HG03175 (cell line): ENCODE data around the gene CHST5.
"Not testable (repeated sequence)": the region's sequence is repeated elsewhere in the genome, so short reads cannot be mapped to it uniquely, and the experiment has no call there.

Experiments used
- ATAC-seq: cut with Tn5 transposase; IDR thresholded peaks from one replicate; pipeline ENCODE4 v1.9.1; 2021; ENCODE audit warnings: mild to moderate bottlenecking, moderate library complexity; ENCODE audit not compliant: unreplicated experiment

CHST5 gene

GRCh38 chr16:75514296-75514695 lies 21.6 kb downstream of the CHST5 start:
- ATAC-seq, result no peak

- no peak for ATAC-seq
Measured at GRCh38 chr16:75506574-75506973, 29.3 kb downstream of the CHST5 start.

GRCh38 chr16:75506107-75506506 lies 29.8 kb downstream of the CHST5 start:
- no peak for ATAC-seq

- no peak for ATAC-seq
Measured at GRCh38 chr16:75503801-75504200, 32.1 kb downstream of the CHST5 start.

- ATAC-seq, result no peak
Measured at GRCh38 chr16:75502916-75503605, 32.8 kb downstream of the CHST5 start.

GRCh38 chr16:75501820-75502219 lies 34.1 kb downstream of the CHST5 start:
- not testable (repeated sequence) for ATAC-seq

GRCh38 chr16:75501359-75501758 lies 34.5 kb downstream of the CHST5 start:
- ATAC-seq, result no peak

- ATAC-seq, result not testable (repeated sequence)
Measured at GRCh38 chr16:75498605-75499322, 37.1 kb downstream of the CHST5 start.

GRCh38 chr16:75497558-75497957 lies 38.4 kb downstream of the CHST5 start:
- no peak for ATAC-seq

- ATAC-seq, result peak; percentile 63
Measured at GRCh38 chr16:75495076-75495674, 40.7 kb downstream of the CHST5 start, which contains the start of gene CHST6. TSS of gene CHST6 (minus strand) at chr16:75495441. CDS start at chr16:75479828, 15,613 bp downstream.

GRCh38 chr16:75494661-75495075 lies 41.2 kb downstream of the CHST5 start:
- no peak for ATAC-seq

GRCh38 chr16:75494184-75494583 lies 41.7 kb downstream of the CHST5 start:
- no peak for ATAC-seq

GRCh38 chr16:75491876-75492275 lies 44.0 kb downstream of the CHST5 start:
- ATAC-seq, result no peak

GRCh38 chr16:75488322-75488721 lies 47.6 kb downstream of the CHST5 start:
- no peak for ATAC-seq

- ATAC-seq, result peak; percentile 52
Measured at GRCh38 chr16:75486676-75487313, 49.1 kb downstream of the CHST5 start.

- ATAC-seq, result no peak
Measured at GRCh38 chr16:75486014-75486675, 49.8 kb downstream of the CHST5 start.

- ATAC-seq, result peak; percentile 52
Measured at GRCh38 chr16:75485230-75486013, 50.5 kb downstream of the CHST5 start.

GRCh38 chr16:75483222-75483621 lies 52.7 kb downstream of the CHST5 start:
- no peak for ATAC-seq

- no peak for ATAC-seq
Measured at GRCh38 chr16:75482434-75483205, 53.3 kb downstream of the CHST5 start.
